ENCODE data around the gene PPP4R1.

PPP4R1 gene

DNA sequence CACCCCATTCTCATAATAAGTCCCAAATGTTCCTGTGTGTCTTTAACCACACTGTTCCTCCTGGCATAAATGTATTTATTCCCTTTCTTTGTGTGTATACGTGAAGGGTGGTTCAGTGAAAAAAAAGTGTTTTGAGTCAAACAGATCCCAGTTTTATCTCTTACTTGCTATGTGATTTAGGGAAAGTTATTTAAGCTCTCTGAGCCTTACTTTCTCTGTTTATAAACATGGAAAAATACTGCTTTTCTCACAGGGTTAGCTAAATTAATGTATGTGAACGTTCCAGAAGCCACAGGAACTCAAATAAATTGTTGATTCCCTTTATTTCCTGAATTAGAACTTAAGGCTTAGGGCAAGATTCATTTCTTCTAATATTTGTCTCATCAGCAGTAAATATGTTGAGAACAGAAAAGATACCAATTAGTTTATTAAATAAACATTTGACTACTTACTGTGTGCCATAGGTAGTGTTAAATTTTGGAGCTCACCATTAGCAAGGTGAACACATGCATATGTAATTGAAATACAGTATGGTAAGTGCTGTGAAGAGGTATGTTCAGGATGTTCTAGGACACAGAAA is 105.8 kb downstream of the PPP4R1 start:
- no peak for DNase-seq (ENCODE audit: low read depth in 2 of 2)

DNA sequence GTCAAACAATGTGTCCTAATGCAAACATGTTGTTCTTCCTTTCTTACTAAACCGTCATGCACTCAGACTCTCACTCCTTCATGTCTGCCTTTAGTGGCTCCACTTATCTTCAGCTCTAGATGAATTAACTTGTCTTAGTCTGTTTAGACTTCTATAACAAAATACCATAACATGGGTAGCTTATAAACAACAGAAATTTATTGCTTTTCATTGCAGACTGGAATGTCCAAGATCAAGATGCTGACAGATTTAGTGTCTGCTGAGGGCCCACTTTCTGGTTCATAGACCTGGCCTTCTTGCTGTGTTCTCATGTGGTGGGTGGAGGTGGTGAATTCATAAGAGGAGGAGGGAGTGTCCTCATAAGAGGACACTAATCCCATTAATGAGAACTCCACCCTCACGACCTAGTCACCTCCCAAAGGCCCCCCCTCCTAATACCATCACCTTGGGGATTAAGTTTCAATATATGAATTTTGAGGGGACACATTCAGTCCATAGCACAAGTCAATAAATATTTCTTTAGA is 106.7 kb downstream of the PPP4R1 start:
- no peak for DNase-seq (ENCODE audit: low read depth in 2 of 2)

DNA sequence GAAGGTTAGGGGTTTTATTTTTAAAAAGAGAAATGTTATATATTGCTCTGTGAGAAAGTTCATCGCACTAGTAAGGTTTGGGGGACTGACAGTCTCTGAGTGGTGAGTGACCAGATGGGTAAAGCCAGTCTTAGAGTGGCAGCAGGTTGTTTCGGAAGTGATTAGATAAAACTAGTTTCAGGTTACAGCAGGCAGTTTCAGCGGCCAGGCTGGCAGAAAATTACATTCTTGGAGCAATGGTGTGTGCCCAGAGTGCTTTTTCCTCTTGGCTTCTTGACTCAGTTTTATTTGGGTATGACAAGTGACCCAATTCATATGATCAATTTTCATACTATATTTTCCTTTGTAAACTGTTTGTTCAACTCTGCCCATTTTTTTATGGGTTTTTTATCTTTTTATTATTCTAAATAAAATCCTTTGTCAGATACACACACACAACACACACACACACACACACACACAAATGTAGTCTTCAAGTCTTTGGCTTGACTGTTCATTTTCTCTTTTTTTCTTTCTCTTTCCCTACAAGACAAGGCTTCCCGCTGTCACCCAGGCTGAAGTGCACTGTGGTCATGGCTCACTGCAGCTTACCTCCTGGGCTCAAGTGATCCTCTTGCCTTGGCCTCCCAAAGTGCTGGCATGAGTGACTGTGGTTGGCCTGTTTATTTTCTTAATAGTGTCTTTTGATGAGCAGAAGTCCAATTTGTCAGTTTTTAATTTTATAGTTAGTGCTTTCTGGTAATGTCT is 108.1 kb downstream of the PPP4R1 start:
- no peak for DNase-seq (ENCODE audit: low read depth in 2 of 2)
